Loucy (cell line): ENCODE results near the gene SPTB.

Source experiments
- H2AFZ ChIP-seq: fragments of 200-600 bp; sonication (generic); 2 replicates; pipeline ENCODE4 v1.6.0; 2016; ENCODE audit warnings: antibody characterized with exemption, mild to moderate bottlenecking, low read length, moderate library complexity
- H3F3A ChIP-seq: fragments of 200-600 bp; 2 replicates; pipeline ENCODE4 v1.6.0; 2016; ENCODE audit warnings: antibody characterized with exemption, low read depth, mild to moderate bottlenecking
- H3K27me3 ChIP-seq: fragments of 200-600 bp; sonication (generic); 2 replicates; pipeline ENCODE4 v1.6.1; 2014; ENCODE audit warnings: low read length, mild to moderate bottlenecking; ENCODE audit not compliant: insufficient read depth, poor library complexity, severe bottlenecking
- H3K36me3 ChIP-seq: fragments of 200-600 bp; sonication (generic); 2 replicates; pipeline ENCODE4 v1.6.1; 2016; ENCODE audit warnings: low read length; ENCODE audit not compliant: insufficient read depth
- H3K4me1 ChIP-seq: fragments of 200-600 bp; sonication (generic); 2 replicates; pipeline ENCODE4 v1.5.1; 2014; ENCODE audit warnings: low read length, mild to moderate bottlenecking; ENCODE audit not compliant: insufficient read depth, poor library complexity, severe bottlenecking
- H3K4me2 ChIP-seq: fragments of 200-600 bp; sonication (generic); 2 replicates; pipeline ENCODE4 v1.6.0; 2014; ENCODE audit warnings: antibody characterized with exemption, low read length, low read depth, mild to moderate bottlenecking; ENCODE audit not compliant: poor library complexity, severe bottlenecking
- H3K4me3 ChIP-seq: fragments of 200-600 bp; sonication (generic); 2 replicates; pipeline ENCODE4 v1.5.1; 2014; ENCODE audit warnings: low read length, mild to moderate bottlenecking, mixed read lengths; ENCODE audit not compliant: poor library complexity, severe bottlenecking
- H3K79me2 ChIP-seq: fragments of 200-600 bp; sonication (generic); 2 replicates; pipeline ENCODE4 v1.6.1; 2014; ENCODE audit warnings: low read length; ENCODE audit not compliant: insufficient read depth
- H3K9ac ChIP-seq: fragments of 200-600 bp; sonication (generic); 2 replicates; pipeline ENCODE4 v1.6.0; 2014; ENCODE audit warnings: mild to moderate bottlenecking, low read depth, low read length, moderate library complexity; ENCODE audit not compliant: poor library complexity, severe bottlenecking
- H3K9me2 ChIP-seq: fragments of 200-600 bp; sonication (generic); replicated peaks from 2 replicates; pipeline ENCODE4 v1.6.1; 2016; ENCODE audit warnings: low read depth, low read length, mixed read lengths
- H3K9me3 ChIP-seq: fragments of 200-600 bp; sonication (generic); 2 replicates; pipeline ENCODE4 v1.6.1; 2014; ENCODE audit warnings: mild to moderate bottlenecking, antibody characterized with exemption, low read length, low read depth; ENCODE audit not compliant: insufficient read depth
- H4K20me1 ChIP-seq: fragments of 200-600 bp; sonication (generic); 2 replicates; pipeline ENCODE4 v1.6.0; 2014; ENCODE audit warnings: antibody characterized with exemption, low read length, mild to moderate bottlenecking; ENCODE audit not compliant: insufficient read depth, poor library complexity, severe bottlenecking
- CTCF ChIP-seq: fragments of 200-600 bp; sonication (generic); conservative IDR thresholded peaks from 2 replicates; pipeline ENCODE4 v1.5.1; 2014; ENCODE audit warnings: mild to moderate bottlenecking, antibody characterized with exemption, low read length
- EZH2phosphoT487 ChIP-seq: fragments of 200-600 bp; IDR thresholded peaks from 2 replicates; pipeline ENCODE4 v1.6.1; 2018; ENCODE audit warnings: antibody characterized with exemption, mild to moderate bottlenecking, moderate library complexity, borderline replicate concordance

The SPTB gene

GRCh38 chr14:64720131-64720576, 159.6 kb downstream of the SPTB start:
- H3K4me2 ChIP-seq: no peak overlapping the region
- no peak overlapping the region for H2AFZ ChIP-seq

GRCh38 chr14:64719601-64720000, 160.1 kb downstream of the SPTB start:
- H3K4me2 ChIP-seq: no peak overlapping the region
- no peaks in the 10 kb centered on the region for H3K9me2 ChIP-seq
- no peak overlapping the region for H2AFZ ChIP-seq
- H3F3A ChIP-seq: no peaks in the 10 kb centered on the region
- H3K4me3 ChIP-seq: no peak overlapping the region
- peaks cover 54% of the 10 kb centered on the region for H3K4me1 ChIP-seq
- H3K9me3 ChIP-seq: no peaks in the 10 kb centered on the region
- TF ChIP-seq EZH2phosphoT487: no peak
- TF ChIP-seq CTCF: no peak
- no peak overlapping the region for H3K9ac ChIP-seq
- peaks cover 96% of the 10 kb centered on the region for H3K79me2 ChIP-seq
- H4K20me1 ChIP-seq: peaks cover 3% of the 10 kb centered on the region
- H3K36me3 ChIP-seq: no peaks in the 10 kb centered on the region
- H3K27me3 ChIP-seq: no peaks in the 10 kb centered on the region

More at GRCh38 chr14:64720131-64720576, 159.6 kb downstream of the SPTB start:
- H3K4me1 ChIP-seq: peaks cover 59% of the 10 kb centered on the region
- TF ChIP-seq CTCF: no peak
- no peak for TF ChIP-seq EZH2phosphoT487
- peaks cover 8% of the 10 kb centered on the region for H4K20me1 ChIP-seq
- H3K4me3 ChIP-seq: no peak overlapping the region
- H3K9me3 ChIP-seq: no peaks in the 10 kb centered on the region
- H3F3A ChIP-seq: no peaks in the 10 kb centered on the region
- H3K9ac ChIP-seq: no peak overlapping the region
- peaks cover 96% of the 10 kb centered on the region for H3K79me2 ChIP-seq
- no peaks in the 10 kb centered on the region for H3K36me3 ChIP-seq
- H3K27me3 ChIP-seq: no peaks in the 10 kb centered on the region
- no peaks in the 10 kb centered on the region for H3K9me2 ChIP-seq

- Histone ChIP-seq H3K27me3 (no peaks in the 10 kb centered on the region), H3K36me3 (no peaks in the 10 kb centered on the region), H3K9ac (no peak overlapping the region), H3K4me3 (no peak overlapping the region), H3K79me2 (peaks cover 96% of the 10 kb centered on the region), H3K4me2 (no peak overlapping the region), H3K9me3 (no peaks in the 10 kb centered on the region), H4K20me1 (no peaks in the 10 kb centered on the region), H3K4me1 (peaks cover 48% of the 10 kb centered on the region), H3K9me2 (no peaks in the 10 kb centered on the region), H2AFZ (no peak overlapping the region), H3F3A (no peaks in the 10 kb centered on the region)
- no peak for TF ChIP-seq CTCF
- no peak for TF ChIP-seq EZH2phosphoT487
Measured at GRCh38 chr14:64718762-64719161, 160.9 kb downstream of the SPTB start.
